ENCODE measurements around the gene ITSN2.

Gene ITSN2

GRCh38 chr2:24354957-24355356, 5.4 kb downstream of the ITSN2 start:
- DNase-seq (ENCODE audit: extremely low spot score): no peak
- ChIA-PET POLR2A (no interaction called here), CTCF (interaction anchor here (1.1 to 1.2 kb wide), 2 partner anchors 15 to 26 kb away, joined by 3 read pairs; no protein-coding TSS in a partner anchor)
- TF ChIP-seq CTCF (IDR thresholded peaks at IDR 0.05; ENCODE audit: control extremely low read depth, extremely low read depth, low read depth, missing control alignments): no peak

GRCh38 chr2:24354395-24354794, 5.9 kb downstream of the ITSN2 start:
- POLR2A ChIA-PET: no interaction called here
- CTCF ChIA-PET: interaction anchor here (1.1 to 1.7 kb wide), 2 partner anchors 15 to 16 kb away, joined by 3 read pairs; no protein-coding TSS in a partner anchor
- no peak for TF ChIP-seq CTCF (IDR thresholded peaks at IDR 0.05; ENCODE audit: control extremely low read depth, extremely low read depth, low read depth, missing control alignments)
- DNase-seq (ENCODE audit: extremely low spot score): no peak

GRCh38 chr2:24353973-24354372, 6.4 kb downstream of the ITSN2 start:
- CTCF ChIA-PET: interaction anchor here (1.7 kb wide), 1 partner anchor 17 kb away, joined by 3 read pairs; no protein-coding TSS in a partner anchor
- TF ChIP-seq CTCF (IDR thresholded peaks at IDR 0.05; ENCODE audit: control extremely low read depth, extremely low read depth, low read depth, missing control alignments): no peak
- POLR2A ChIA-PET: no interaction called here
- DNase-seq (ENCODE audit: extremely low spot score): no peak

- ChIA-PET CTCF (interaction anchor here (1.7 kb wide), 1 partner anchor 17 kb away, joined by 3 read pairs; no protein-coding TSS in a partner anchor), POLR2A (no interaction called here)
- no peak for DNase-seq (ENCODE audit: extremely low spot score)
- no peak for TF ChIP-seq CTCF (IDR thresholded peaks at IDR 0.05; ENCODE audit: control extremely low read depth, extremely low read depth, low read depth, missing control alignments)
Observed at GRCh38 chr2:24353364-24353763, 7.0 kb downstream of the ITSN2 start.

GRCh38 chr2:24352664-24353063, 7.7 kb downstream of the ITSN2 start:
- no peak for DNase-seq (ENCODE audit: extremely low spot score)
- no peak for TF ChIP-seq CTCF (IDR thresholded peaks at IDR 0.05; ENCODE audit: control extremely low read depth, extremely low read depth, low read depth, missing control alignments)
- ChIA-PET CTCF (interaction anchor here (0.7 to 2.1 kb wide), 3 partner anchors 18 to 49 kb away, joined by 3 to 9 read pairs (median 3); no protein-coding TSS in a partner anchor), POLR2A (no interaction called here)

- CTCF ChIA-PET: interaction anchor here (0.7 to 2.1 kb wide), 4 partner anchors 22 to 476 kb away, joined by 3 to 9 read pairs (median 4); partner anchors contain the start of gene TP53I3
- DNase-seq (ENCODE audit: extremely low spot score): no peak
- POLR2A ChIA-PET: no interaction called here
- no peak for TF ChIP-seq CTCF (IDR thresholded peaks at IDR 0.05; ENCODE audit: control extremely low read depth, extremely low read depth, low read depth, missing control alignments)
Observed at GRCh38 chr2:24351981-24352380, 8.4 kb downstream of the ITSN2 start.
